ENCODE measurements around the gene ZNF530. TPM values are rescaled to one million over a fixed set of nuclear protein-coding genes. Genes with fewer than 3 reads are reported as not detected.

The ZNF530 gene
- total and polyA plus RNA-seq, 9 of the 15 experiments (the other 6 are each of a cell fraction or from before 2014, with no cell fraction given), result 0.28 to 5.9 (median 4.0) TPM

- TF ChIP-seq YY1 (IDR thresholded peaks at IDR 0.05; ENCODE audit: borderline replicate concordance in 1 of 3, control insufficient read depth in 1 of 3, extremely low read depth in 1 of 3, insufficient read depth in 3 of 3, insufficient read length in 1 of 3, insufficient replicate concordance in 2 of 3, low read depth in 1 of 3, low read length in 2 of 3) (peak in 1 of 3 experiments; percentile 8), SMAD1 (IDR thresholded peaks at IDR 0.05; ENCODE audit: low read depth, low read length, partially characterized antibody) (no peak), SREBF1 (IDR thresholded peaks at IDR 0.05; ENCODE audit: borderline replicate concordance, low read depth, low read length) (no peak), GABPA (tag; conservative IDR thresholded peaks at IDR 0.05; ENCODE audit: low read depth) (peak; percentile 64), ZNF507 (tag; conservative IDR thresholded peaks at IDR 0.05) (no peak), MAFG (tag; conservative IDR thresholded peaks at IDR 0.05) (no peak), TGIF2 (CRISPR knock-in tag; IDR thresholded peaks at IDR 0.05) (no peak)
- TF ChIP-seq, protein P1, sequence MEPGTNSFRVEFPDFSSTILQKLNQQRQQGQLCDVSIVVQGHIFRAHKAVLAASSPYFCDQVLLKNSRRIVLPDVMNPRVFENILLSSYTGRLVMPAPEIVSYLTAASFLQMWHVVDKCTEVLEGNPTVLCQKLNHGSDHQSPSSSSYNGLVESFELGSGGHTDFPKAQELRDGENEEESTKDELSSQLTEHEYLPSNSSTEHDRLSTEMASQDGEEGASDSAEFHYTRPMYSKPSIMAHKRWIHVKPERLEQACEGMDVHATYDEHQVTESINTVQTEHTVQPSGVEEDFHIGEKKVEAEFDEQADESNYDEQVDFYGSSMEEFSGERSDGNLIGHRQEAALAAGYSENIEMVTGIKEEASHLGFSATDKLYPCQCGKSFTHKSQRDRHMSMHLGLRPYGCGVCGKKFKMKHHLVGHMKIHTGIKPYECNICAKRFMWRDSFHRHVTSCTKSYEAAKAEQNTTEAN (CRISPR knock-in tag; IDR thresholded peaks at IDR 0.05), result no peak
- TF ChIP-seq, protein P2, sequence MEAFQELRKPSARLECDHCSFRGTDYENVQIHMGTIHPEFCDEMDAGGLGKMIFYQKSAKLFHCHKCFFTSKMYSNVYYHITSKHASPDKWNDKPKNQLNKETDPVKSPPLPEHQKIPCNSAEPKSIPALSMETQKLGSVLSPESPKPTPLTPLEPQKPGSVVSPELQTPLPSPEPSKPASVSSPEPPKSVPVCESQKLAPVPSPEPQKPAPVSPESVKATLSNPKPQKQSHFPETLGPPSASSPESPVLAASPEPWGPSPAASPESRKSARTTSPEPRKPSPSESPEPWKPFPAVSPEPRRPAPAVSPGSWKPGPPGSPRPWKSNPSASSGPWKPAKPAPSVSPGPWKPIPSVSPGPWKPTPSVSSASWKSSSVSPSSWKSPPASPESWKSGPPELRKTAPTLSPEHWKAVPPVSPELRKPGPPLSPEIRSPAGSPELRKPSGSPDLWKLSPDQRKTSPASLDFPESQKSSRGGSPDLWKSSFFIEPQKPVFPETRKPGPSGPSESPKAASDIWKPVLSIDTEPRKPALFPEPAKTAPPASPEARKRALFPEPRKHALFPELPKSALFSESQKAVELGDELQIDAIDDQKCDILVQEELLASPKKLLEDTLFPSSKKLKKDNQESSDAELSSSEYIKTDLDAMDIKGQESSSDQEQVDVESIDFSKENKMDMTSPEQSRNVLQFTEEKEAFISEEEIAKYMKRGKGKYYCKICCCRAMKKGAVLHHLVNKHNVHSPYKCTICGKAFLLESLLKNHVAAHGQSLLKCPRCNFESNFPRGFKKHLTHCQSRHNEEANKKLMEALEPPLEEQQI (IDR thresholded peaks at IDR 0.05), result no peak
These were observed 15.9 kb upstream of the ZNF530 start, which contains the start of gene ZIK1 (continued) for GRCh38 chr19:57583521-57584416.

Measured in K562 (cell line).